GM21526 (cell line): ENCODE measurements around the gene CHP2.

Experiments used
- ATAC-seq: cut with Tn5 transposase; IDR thresholded peaks from one replicate; pipeline ENCODE4 v1.9.1; 2021; ENCODE audit warnings: moderate library complexity; ENCODE audit not compliant: unreplicated experiment, low FRiP score

Gene CHP2

GRCh38 chr16:23803591-23804123, 48.8 kb downstream of the CHP2 start:
- ATAC-seq = no peak

- ATAC-seq = no peak
Measured at GRCh38 chr16:23807028-23807427, 52.2 kb downstream of the CHP2 start.
